HepG2 (cell line): ENCODE results near the gene ARHGEF10L. TPM values are rescaled to one million over a fixed set of nuclear protein-coding genes. Genes with fewer than 3 reads are reported as not detected.

ENCODE experiments used
- ARNT2 ChIP-seq: sonication (generic); formaldehyde crosslinking; IDR thresholded peaks from 2 replicates; pipeline ENCODE4 v1.8.0; 2022; ENCODE audit warnings: mild to moderate bottlenecking, low read depth, missing genetic modification reagents, moderate library complexity
- CBX2 ChIP-seq, 2 experiments: fragments of 200-600 bp in 1 of 2; sonication (generic); formaldehyde crosslinking in 1 of 2; IDR thresholded peaks; 2 replicates each; pipeline versions ENCODE4 v1.7.0 to v1.8.1; 2018 to 2022; ENCODE audit warnings: low read depth in 2 of 2, low read length in 1 of 2, mild to moderate bottlenecking in 1 of 2, missing genetic modification reagents in 1 of 2
- CHD4 ChIP-seq: fragments of 200-600 bp; sonication (generic); IDR thresholded peaks from 2 replicates; pipeline ENCODE4 v1.7.0; 2017; ENCODE audit warnings: mild to moderate bottlenecking, low read length, borderline replicate concordance
- CREB1 ChIP-seq, 2 experiments: fragments of 450-650 bp in 1 of 2; IDR thresholded peaks; 2 replicates each; pipeline ENCODE4 v1.6.1; 2016 to 2017; ENCODE audit warnings: control low read depth in 1 of 2, mild to moderate bottlenecking in 1 of 2, missing compliant biosample characterization in 1 of 2, missing genetic modification characterization in 1 of 2
- FOSL2 ChIP-seq: sonication (generic); formaldehyde crosslinking; IDR thresholded peaks from 2 replicates; pipeline ENCODE4 v1.4.0; 2020; ENCODE audit warnings: missing genetic modification reagents
- FOXJ3 ChIP-seq: sonication (generic); formaldehyde crosslinking; IDR thresholded peaks from 2 replicates; pipeline ENCODE4 v1.4.0; 2020; ENCODE audit warnings: missing genetic modification reagents, mild to moderate bottlenecking, borderline replicate concordance
- GATAD2A ChIP-seq: IDR thresholded peaks from 2 replicates; pipeline ENCODE4 v1.6.1; 2016
- JUN ChIP-seq: sonication (generic); formaldehyde crosslinking; IDR thresholded peaks from 2 replicates; pipeline ENCODE4 v1.4.0; 2020; ENCODE audit warnings: mild to moderate bottlenecking, missing genetic modification reagents
- POGZ ChIP-seq: sonication (generic); formaldehyde crosslinking; IDR thresholded peaks from 2 replicates; pipeline ENCODE4 v1.4.0; 2020; ENCODE audit warnings: mild to moderate bottlenecking, missing genetic modification reagents
- POLR2AphosphoS2 ChIP-seq: IDR thresholded peaks from 2 replicates; pipeline ENCODE4 v1.6.1; 2011; ENCODE audit warnings: low read depth, low read length, improper control_type of control experiment
- RXRB ChIP-seq: IDR thresholded peaks from 2 replicates; pipeline ENCODE4 v1.6.1; 2016; ENCODE audit warnings: borderline replicate concordance, missing genetic modification reagents, missing compliant biosample characterization
- SKI ChIP-seq: fragments of 450-650 bp; IDR thresholded peaks from one replicate; pipeline ENCODE4 v1.6.1; 2018; ENCODE audit warnings: mild to moderate bottlenecking; ENCODE audit not compliant: partially characterized antibody
- SNRNP70 ChIP-seq: fragments of 200-400 bp; formaldehyde crosslinking; IDR thresholded peaks from 2 replicates; pipeline ENCODE4 v1.6.1; 2017; ENCODE audit warnings: mild to moderate bottlenecking, low read depth, low read length, moderate library complexity
- TP53 ChIP-seq: sonication (generic); formaldehyde crosslinking; conservative IDR thresholded peaks from 2 replicates; pipeline ENCODE4 v1.4.0; 2020; ENCODE audit warnings: missing genetic modification reagents
- ZBTB34 ChIP-seq: sonication (generic); formaldehyde crosslinking; IDR thresholded peaks from 2 replicates; pipeline ENCODE4 v1.8.0; 2022; ENCODE audit warnings: mild to moderate bottlenecking, missing genetic modification reagents
- ZBTB38 ChIP-seq: sonication (generic); formaldehyde crosslinking; IDR thresholded peaks from 2 replicates; pipeline ENCODE4 v1.5.1; 2020; ENCODE audit warnings: mild to moderate bottlenecking, missing genetic modification reagents
- ZKSCAN1 ChIP-seq: fragments of 150-350 bp; IDR thresholded peaks from 2 replicates; pipeline ENCODE4 v1.6.1; 2014; ENCODE audit warnings: low read length
- ZKSCAN8 ChIP-seq: IDR thresholded peaks from 2 replicates; pipeline ENCODE4 v1.6.1; 2016; ENCODE audit warnings: borderline replicate concordance, missing genetic modification reagents, missing compliant biosample characterization
- ZMYM4 ChIP-seq: sonication (generic); formaldehyde crosslinking; IDR thresholded peaks from 2 replicates; pipeline ENCODE4 v1.8.1; 2023; ENCODE audit warnings: mild to moderate bottlenecking, missing genetic modification reagents
- ZNF224 ChIP-seq: sonication (generic); formaldehyde crosslinking; IDR thresholded peaks from 2 replicates; pipeline ENCODE4 v1.5.0; 2020; ENCODE audit warnings: mild to moderate bottlenecking, missing genetic modification reagents
- ZNF260 ChIP-seq: sonication (generic); formaldehyde crosslinking; IDR thresholded peaks from 2 replicates; pipeline ENCODE4 v1.4.0; 2020; ENCODE audit warnings: missing genetic modification reagents, low read depth, mild to moderate bottlenecking, borderline replicate concordance
- ZNF546 ChIP-seq: sonication (generic); formaldehyde crosslinking; conservative IDR thresholded peaks from 2 replicates; pipeline ENCODE4 v1.8.1; 2023; ENCODE audit warnings: mild to moderate bottlenecking, missing genetic modification reagents
- ZNF703 ChIP-seq: sonication (generic); formaldehyde crosslinking; IDR thresholded peaks from 2 replicates; pipeline ENCODE4 v1.5.1; 2020; ENCODE audit warnings: missing genetic modification reagents, mild to moderate bottlenecking, moderate library complexity, borderline replicate concordance
- ZNF749 ChIP-seq: sonication (generic); formaldehyde crosslinking; IDR thresholded peaks from 2 replicates; pipeline ENCODE4 v1.8.0; 2022; ENCODE audit warnings: mild to moderate bottlenecking, missing genetic modification reagents, moderate library complexity, borderline replicate concordance
- ZNF782 ChIP-seq: sonication (generic); formaldehyde crosslinking; IDR thresholded peaks from 2 replicates; pipeline ENCODE4 v1.4.0; 2020; ENCODE audit warnings: missing genetic modification reagents, mild to moderate bottlenecking, borderline replicate concordance
- ZNF883 ChIP-seq: sonication (generic); formaldehyde crosslinking; IDR thresholded peaks from 2 replicates; pipeline ENCODE4 v1.5.1; 2020; ENCODE audit warnings: mild to moderate bottlenecking, missing genetic modification reagents; ENCODE audit errors: not compliant biosample characterization
- polyA plus RNA-seq, 8 experiments: library from polyadenylated mRNA; depleted of rRNA in 3 of 8; stranded (reverse) in 7 of 8; unstranded in 1 of 8; fragments of >200 nt; fragmentation: Illumina TruSeq in 4 of 8; extraction: Trizol in 4 of 8; gene quantifications; 2 replicates each; pipeline versions ENCODE4 v1.2.1 to v1.2.3, GENCODE V29; 2011 to 2016; ENCODE audit warnings: low read depth in 4 of 8, missing spikeins in 1 of 8, mixed read lengths in 1 of 8; ENCODE audit not compliant: insufficient read depth in 1 of 8
- total RNA-seq, 5 experiments: library from RNA; depleted of rRNA; stranded (reverse); fragments of >200 nt; fragmentation: Illumina TruSeq; extraction: Trizol; gene quantifications; 2 replicates each; pipeline ENCODE4 v1.2.3, GENCODE V29; 2016; ENCODE audit warnings: low read depth in 1 of 5
- TF ChIP-seq, protein P1 (sequence below): sonication (generic); formaldehyde crosslinking; IDR thresholded peaks from 2 replicates; pipeline ENCODE4 v1.9.0; 2022; ENCODE audit warnings: missing genetic modification reagents, mild to moderate bottlenecking, borderline replicate concordance
- TF ChIP-seq, protein P2 (sequence below): sonication (generic); formaldehyde crosslinking; IDR thresholded peaks from 2 replicates; pipeline ENCODE4 v1.8.1; 2023; ENCODE audit warnings: missing genetic modification reagents, mild to moderate bottlenecking, borderline replicate concordance

Gene ARHGEF10L
- total and polyA plus RNA-seq, 2 of the 13 experiments (the other 11 are each of a cell fraction or from before 2014, with no cell fraction given), result 46.5 to 78.3 TPM

DNA sequence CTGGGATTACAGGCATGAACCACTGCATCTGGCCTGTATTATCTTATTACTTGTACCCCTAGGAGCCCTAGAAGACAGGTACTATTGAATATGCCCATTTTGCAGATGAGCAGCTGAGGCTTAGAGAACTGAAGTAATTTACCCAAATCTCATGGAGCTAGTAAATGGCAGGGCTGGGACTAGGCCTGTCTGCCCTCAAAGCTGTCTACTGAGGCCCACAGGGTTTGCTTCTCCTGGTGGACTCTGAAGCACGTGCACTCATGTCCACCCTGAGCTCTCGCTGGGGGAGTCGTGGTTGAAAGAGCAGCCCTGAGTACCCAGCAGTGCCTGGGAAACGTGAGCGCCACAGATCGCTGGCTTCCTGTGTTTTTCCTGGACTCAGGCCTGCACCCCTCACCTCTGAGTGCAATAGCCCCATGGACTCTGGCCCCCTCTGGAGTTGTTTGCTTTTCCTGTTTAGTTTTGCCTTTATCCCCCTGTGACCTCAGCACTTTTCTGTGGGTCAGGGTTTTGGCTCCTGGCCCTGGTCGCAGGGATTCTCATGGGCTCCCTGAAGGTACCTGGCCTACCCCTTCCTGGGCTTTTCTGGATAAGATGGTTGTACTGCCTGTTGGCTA lies 52.4 kb downstream of the ARHGEF10L start (continued):
- TF ChIP-seq, protein P1, sequence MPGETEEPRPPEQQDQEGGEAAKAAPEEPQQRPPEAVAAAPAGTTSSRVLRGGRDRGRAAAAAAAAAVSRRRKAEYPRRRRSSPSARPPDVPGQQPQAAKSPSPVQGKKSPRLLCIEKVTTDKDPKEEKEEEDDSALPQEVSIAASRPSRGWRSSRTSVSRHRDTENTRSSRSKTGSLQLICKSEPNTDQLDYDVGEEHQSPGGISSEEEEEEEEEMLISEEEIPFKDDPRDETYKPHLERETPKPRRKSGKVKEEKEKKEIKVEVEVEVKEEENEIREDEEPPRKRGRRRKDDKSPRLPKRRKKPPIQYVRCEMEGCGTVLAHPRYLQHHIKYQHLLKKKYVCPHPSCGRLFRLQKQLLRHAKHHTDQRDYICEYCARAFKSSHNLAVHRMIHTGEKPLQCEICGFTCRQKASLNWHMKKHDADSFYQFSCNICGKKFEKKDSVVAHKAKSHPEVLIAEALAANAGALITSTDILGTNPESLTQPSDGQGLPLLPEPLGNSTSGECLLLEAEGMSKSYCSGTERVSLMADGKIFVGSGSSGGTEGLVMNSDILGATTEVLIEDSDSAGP (CRISPR knock-in tag), result peak; percentile 91
- TF ChIP-seq ZNF749 (CRISPR knock-in tag) (peak; percentile 95), ZNF782 (CRISPR knock-in tag) (peak; percentile 88; the same call in 1 of the 2 replicates), TP53 (CRISPR knock-in tag) (peak; percentile 58; the same call in 1 of the 2 replicates), POLR2AphosphoS2 (no peak), ZNF546 (CRISPR knock-in tag) (peak; percentile 63; the same call in 1 of the 2 replicates), ZBTB34 (CRISPR knock-in tag) (peak; percentile 98), POGZ (peak; percentile 82), GATAD2A (CRISPR knock-in tag) (peak; percentile 96), JUN (CRISPR knock-in tag) (peak; percentile 64; the same call in 1 of the 2 replicates), ZNF260 (CRISPR knock-in tag) (no peak), ZNF703 (peak; percentile 81; the same call in 1 of the 2 replicates), ZNF883 (CRISPR knock-in tag) (peak; percentile 84), ZKSCAN1 (no peak), ARNT2 (peak; percentile 81; the same call in 1 of the 2 replicates), ZMYM4 (CRISPR knock-in tag) (peak; percentile 85), SKI (peak; percentile 73), ZNF224 (CRISPR knock-in tag) (peak; percentile 79), CBX2 (IDR thresholded peaks at IDR 0.05; ENCODE audit: low read depth, low read length) (no peak), CBX2 (CRISPR knock-in tag; IDR thresholded peaks at IDR 0.05; ENCODE audit: low read depth) (no peak), CHD4 (peak; percentile 92), SNRNP70 (no peak), CREB1 (IDR thresholded peaks at IDR 0.05) (0 out of 2 replicates have a peak, but pooled peaks have one; percentile 4), CREB1 (CRISPR knock-in tag; IDR thresholded peaks at IDR 0.05) (peak; percentile 78), ZBTB38 (peak; percentile 86), FOSL2 (peak; percentile 68), FOXJ3 (CRISPR knock-in tag) (peak; percentile 79; the same call in 1 of the 2 replicates), ZKSCAN8 (peak; percentile 80; the same call in 1 of the 2 replicates), RXRB (CRISPR knock-in tag) (peak; percentile 99)
- TF ChIP-seq, protein P2, sequence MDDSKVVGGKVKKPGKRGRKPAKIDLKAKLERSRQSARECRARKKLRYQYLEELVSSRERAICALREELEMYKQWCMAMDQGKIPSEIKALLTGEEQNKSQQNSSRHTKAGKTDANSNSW (CRISPR knock-in tag), result no peak
